Measurements from ENCODE around the gene APBA3. TPM values are rescaled to one million over a fixed set of nuclear protein-coding genes. Genes with fewer than 3 reads are reported as not detected.

The APBA3 gene
- total and polyA plus RNA-seq, 2 of the 4 experiments (the other 2 are of a cell fraction), result 9.5 to 18.4 TPM

DNA sequence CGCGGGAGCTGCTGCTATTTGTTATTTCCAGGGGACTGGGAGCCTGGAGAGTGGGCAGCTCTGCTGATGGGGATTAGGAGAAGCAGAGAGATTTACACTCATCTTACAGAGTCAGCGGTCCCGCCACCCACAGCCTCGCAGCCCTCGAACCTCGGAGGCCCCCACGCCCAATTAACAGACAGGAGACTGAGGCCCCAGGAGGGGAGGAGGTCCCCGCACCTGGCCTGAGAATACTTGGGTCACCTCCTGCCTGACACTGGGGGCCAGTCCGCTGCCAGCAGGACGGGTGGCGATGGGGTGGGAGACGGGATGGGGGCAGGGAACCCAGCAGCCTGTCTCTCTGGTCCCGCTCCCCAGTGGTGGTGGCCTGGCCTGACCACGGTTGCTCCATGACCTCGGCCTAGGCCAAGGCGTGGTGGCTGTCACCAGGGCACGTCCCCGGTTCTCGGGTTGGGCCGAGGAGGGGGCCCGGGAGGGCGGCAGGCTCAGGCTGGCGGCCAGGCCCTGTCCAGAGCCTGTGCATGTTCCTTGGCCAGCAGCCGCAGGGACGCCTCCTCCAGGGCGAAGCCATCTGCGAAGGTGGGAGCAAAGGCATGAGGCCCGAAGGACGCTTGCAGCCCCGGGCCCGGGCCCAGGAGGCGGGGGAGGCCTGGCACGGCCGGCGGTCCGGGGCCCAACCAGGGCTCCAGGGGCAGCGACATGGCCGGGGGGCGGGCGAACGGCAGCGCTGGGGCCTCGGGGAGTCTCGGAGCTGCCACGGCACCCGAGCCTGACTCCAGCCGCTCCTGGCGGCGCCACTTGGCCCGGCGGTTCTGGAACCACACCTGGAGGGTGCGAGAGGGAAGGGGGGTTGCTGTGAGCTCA lies 8.9 kb upstream of the APBA3 start:
- Histone ChIP-seq H3K4me3 (ENCODE audit: insufficient read depth, low read depth, low read length) (no peak overlapping the region), H3K56ac (ENCODE audit: extremely low read depth, insufficient read depth, low read length) (no peak overlapping the region), H3K4me2 (ENCODE audit: low read depth, low read length) (no peak overlapping the region), H4K8ac (ENCODE audit: low read depth in 2 of 2, low read length in 2 of 2) (no peak overlapping the region), H3K36me3 (ENCODE audit: control insufficient read depth, insufficient read depth, low read length) (peaks cover 23% of the 10 kb centered on the region), H3K9me3 (ENCODE audit: control insufficient read depth, insufficient read depth, low read length) (no peaks in the 10 kb centered on the region), H3K23ac (ENCODE audit: low read depth, low read length) (no peak overlapping the region), H3K27me3 (ENCODE audit: control insufficient read depth, insufficient read depth, low read length) (peaks cover 5% of the 10 kb centered on the region; the same call in 1 of the 2 replicates), H2BK15ac (ENCODE audit: low read depth, low read length) (no peak overlapping the region), H2BK120ac (ENCODE audit: low read depth, low read length) (no peak overlapping the region), H4K91ac (ENCODE audit: insufficient read depth, low read depth, low read length) (no peak overlapping the region), H4K5ac (ENCODE audit: low read depth, low read length) (no peak overlapping the region), H2BK5ac (ENCODE audit: low read depth, low read length, poor library complexity, severe bottlenecking) (no peak overlapping the region), H2AFZ (replicated peaks; ENCODE audit: low read length, poor library complexity) (no peak overlapping the region), H3K79me1 (ENCODE audit: low read depth in 1 of 2, low read length in 2 of 2) (0 out of 4 replicates have a peak, but pooled peaks cover 0 to 5% of the 10 kb centered on the region in 2 experiments), H3K18ac (ENCODE audit: low read depth, low read length) (no peak overlapping the region), H2AK9ac (replicated peaks; ENCODE audit: low read depth, low read length, poor library complexity) (no peak overlapping the region), H3K4me1 (ENCODE audit: control insufficient read depth, insufficient read depth, low read length) (no peaks in the 10 kb centered on the region), H3K27ac (ENCODE audit: insufficient read depth, low read length) (no peak overlapping the region), H3K14ac (replicated peaks; ENCODE audit: low read depth, low read length) (no peak overlapping the region), H4K20me1 (ENCODE audit: insufficient read depth, low read length) (no peaks in the 10 kb centered on the region), H3K9me1 (ENCODE audit: insufficient read depth, low read length) (no peaks in the 10 kb centered on the region), H3K9ac (ENCODE audit: low read depth, low read length) (no peak overlapping the region), H2AK5ac (ENCODE audit: low read depth, low read length) (no peak overlapping the region), H3K4ac (ENCODE audit: low read depth, low read length) (no peak overlapping the region), H2BK20ac (ENCODE audit: low read depth, low read length) (no peak overlapping the region)
- BruUV-seq (replicated peaks), result no TSS peak
- 82% methylated on average over 16 of the region's 53 CpGs; no CpG with 5 or more reads in 1 of the 2 experiments for WGBS, 2 experiments (ENCODE audit: extremely low coverage in 2 of 2, insufficient read length in 1 of 2)
- in situ Hi-C loops (cut with MboI; ENCODE audit: low sequenced_read_pairs), result no loop called here
- TF ChIP-seq MAZ (IDR thresholded peaks at IDR 0.05; ENCODE audit: borderline replicate concordance, low read depth, low read length), result no peak
- TF ChIP-seq MXI1 (IDR thresholded peaks at IDR 0.05; ENCODE audit: borderline replicate concordance, low read depth, low read length), result no peak
- no peak for TF ChIP-seq SMC3 (IDR thresholded peaks at IDR 0.05; ENCODE audit: low read depth, low read length)
- TF ChIP-seq BHLHE40 (IDR thresholded peaks at IDR 0.05; ENCODE audit: low read depth, low read length), result no peak
- no peak for TF ChIP-seq POLR2A (IDR thresholded peaks at IDR 0.05; ENCODE audit: low read depth, low read length)
- TF ChIP-seq RAD21 (IDR thresholded peaks at IDR 0.05; ENCODE audit: low read length), result no peak
- ATAC-seq (ENCODE audit: low read depth) (no peak), DNase-seq (no peak)
- intact Hi-C loops (cut with micrococcal nuclease), result no loop called here
- ChIA-PET POLR2A (ENCODE audit: unreplicated experiment) (no interaction called here), CTCF (no interaction called here)
- dilution Hi-C loops (cut with HindIII; ENCODE audit: low sequenced_read_pairs, unreplicated experiment), result no loop called here
